Activated B cell treated with CpG ODN at 0.5 μM for 24 hours (primary cell): ENCODE results near the gene ULBP2. TPM values are rescaled to one million over a fixed set of nuclear protein-coding genes. Genes with fewer than 3 reads are reported as not detected.
A peak's percentile ranks its signal among the peaks of the same experiment; 100 is the strongest.
"Not testable (repeated sequence)": the region's sequence is repeated elsewhere in the genome, so short reads cannot be mapped to it uniquely, and the experiment has no call there.

ENCODE experiments used
- ATAC-seq: fragments of 200-7000 bp; cut with Tn5 transposase; one replicate; pipeline ENCODE4 v1.10.0; 2021; ENCODE audit warnings: low read depth, mild to moderate bottlenecking, moderate library complexity
- CTCF ChIA-PET: fragments of 350-600 bp; sonication (Branson Sonifier 250); formaldehyde crosslinking; loops from one replicate; lab custom pipeline; 2021; ENCODE audit warnings: antibody characterized with exemption; lab: Charles Lee
- POLR2A ChIA-PET: fragments of 350-600 bp; sonication (Branson Sonifier 250); formaldehyde crosslinking; loops from one replicate; lab custom pipeline; 2021; ENCODE audit warnings: antibody characterized with exemption; lab: Charles Lee
- DNase-seq: peaks from one replicate; pipeline ENCODE4 v3.0.0; 2022
- H3K27ac Mint-ChIP-seq: one replicate; pipeline ENCODE4 v1.8.0; 2020; ENCODE audit warnings: mixed read lengths
- H3K27me3 Mint-ChIP-seq: one replicate; pipeline ENCODE4 v1.8.0; 2021; ENCODE audit warnings: mixed read lengths
- H3K36me3 Mint-ChIP-seq: one replicate; pipeline ENCODE4 v1.8.0; 2021; ENCODE audit warnings: low read depth, mixed read lengths
- H3K4me1 Mint-ChIP-seq: one replicate; pipeline ENCODE4 v1.8.0; 2021; ENCODE audit warnings: mixed read lengths
- H3K4me3 Mint-ChIP-seq: one replicate; pipeline ENCODE4 v1.8.0; 2020; ENCODE audit warnings: mild to moderate bottlenecking, mixed read lengths
- H3K9me3 Mint-ChIP-seq: one replicate; pipeline ENCODE4 v1.8.0; 2020; ENCODE audit warnings: mixed read lengths
- intact Hi-C: fragments of 100-400 bp; cut with micrococcal nuclease; formaldehyde crosslinking; loops from one replicate; pipeline ENCODE4 v1.15.1; 2024
- total RNA-seq: library from RNA; stranded (reverse); gene quantifications from 2 replicates; pipeline ENCODE4 v1.2.3, GENCODE V29; 2022
- TF ChIP-seq, protein P1 (sequence below): fragments of 200-600 bp; IDR thresholded peaks from one replicate; pipeline ENCODE4 v1.8.0; 2022; ENCODE audit warnings: antibody characterized with exemption, mild to moderate bottlenecking

Gene ULBP2
- total RNA-seq, 1 donor from 2014 or later = 0.29 TPM

DNA sequence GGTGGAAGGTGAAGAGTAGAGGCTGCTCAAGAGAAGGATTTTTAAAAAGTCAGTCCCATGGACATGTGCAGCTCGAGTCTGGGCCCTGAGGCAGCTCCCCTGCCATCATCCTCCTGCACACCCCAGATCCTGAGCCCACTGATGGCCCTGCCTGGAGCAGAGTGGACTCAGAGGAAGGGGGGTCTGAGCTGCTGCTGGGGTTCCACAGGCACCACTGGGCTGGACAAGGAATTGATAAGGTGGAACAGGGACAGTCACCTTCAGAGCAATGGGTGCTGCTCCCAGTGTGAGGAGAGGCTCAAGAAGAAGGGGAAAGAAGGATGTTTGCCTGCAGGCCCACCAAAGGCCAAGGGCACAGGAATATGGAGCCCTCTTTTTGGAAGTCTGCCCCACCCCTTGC is 6.2 kb downstream of the ULBP2 start:
- POLR2A ChIA-PET = no interaction called here
- Mint-ChIP-seq H3K27ac (no peak overlapping the region), H3K36me3 (no peaks in the 10 kb centered on the region), H3K27me3 (peaks cover 55% of the 10 kb centered on the region), H3K9me3 (no peaks in the 10 kb centered on the region), H3K4me3 (no peak overlapping the region), H3K4me1 (no peaks in the 10 kb centered on the region)
- intact Hi-C loops = no loop called here
- TF ChIP-seq, protein P1, sequence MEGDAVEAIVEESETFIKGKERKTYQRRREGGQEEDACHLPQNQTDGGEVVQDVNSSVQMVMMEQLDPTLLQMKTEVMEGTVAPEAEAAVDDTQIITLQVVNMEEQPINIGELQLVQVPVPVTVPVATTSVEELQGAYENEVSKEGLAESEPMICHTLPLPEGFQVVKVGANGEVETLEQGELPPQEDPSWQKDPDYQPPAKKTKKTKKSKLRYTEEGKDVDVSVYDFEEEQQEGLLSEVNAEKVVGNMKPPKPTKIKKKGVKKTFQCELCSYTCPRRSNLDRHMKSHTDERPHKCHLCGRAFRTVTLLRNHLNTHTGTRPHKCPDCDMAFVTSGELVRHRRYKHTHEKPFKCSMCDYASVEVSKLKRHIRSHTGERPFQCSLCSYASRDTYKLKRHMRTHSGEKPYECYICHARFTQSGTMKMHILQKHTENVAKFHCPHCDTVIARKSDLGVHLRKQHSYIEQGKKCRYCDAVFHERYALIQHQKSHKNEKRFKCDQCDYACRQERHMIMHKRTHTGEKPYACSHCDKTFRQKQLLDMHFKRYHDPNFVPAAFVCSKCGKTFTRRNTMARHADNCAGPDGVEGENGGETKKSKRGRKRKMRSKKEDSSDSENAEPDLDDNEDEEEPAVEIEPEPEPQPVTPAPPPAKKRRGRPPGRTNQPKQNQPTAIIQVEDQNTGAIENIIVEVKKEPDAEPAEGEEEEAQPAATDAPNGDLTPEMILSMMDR = no peak
- DNase-seq (no peak), ATAC-seq (no peak)
- CTCF ChIA-PET = no interaction called here

DNA sequence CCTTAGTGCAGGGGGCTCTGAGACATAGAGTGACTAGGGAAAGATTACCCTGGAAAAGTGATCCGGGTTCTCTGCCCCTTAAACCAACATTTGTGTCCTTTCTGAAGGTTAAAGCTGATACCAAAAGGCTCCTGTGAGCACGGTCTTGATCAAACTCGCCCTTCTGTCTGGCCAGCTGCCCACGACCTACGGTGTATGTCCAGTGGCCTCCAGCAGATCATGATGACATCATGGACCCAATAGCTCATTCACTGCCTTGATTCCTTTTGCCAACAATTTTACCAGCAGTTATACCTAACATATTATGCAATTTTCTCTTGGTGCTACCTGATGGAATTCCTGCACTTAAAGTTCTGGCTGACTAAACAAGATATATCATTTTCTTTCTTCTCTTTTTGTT is 6.8 kb downstream of the ULBP2 start:
- TF ChIP-seq, protein P1 = no peak
- Mint-ChIP-seq H3K27ac (no peak overlapping the region), H3K4me3 (no peak overlapping the region), H3K4me1 (peaks cover 2% of the 10 kb centered on the region), H3K9me3 (no peaks in the 10 kb centered on the region), H3K36me3 (no peaks in the 10 kb centered on the region), H3K27me3 (peaks cover 58% of the 10 kb centered on the region)
- CTCF ChIA-PET = no interaction called here
- DNase-seq (no peak), ATAC-seq (no peak)
- POLR2A ChIA-PET = no interaction called here
- intact Hi-C loops = no loop called here

DNA sequence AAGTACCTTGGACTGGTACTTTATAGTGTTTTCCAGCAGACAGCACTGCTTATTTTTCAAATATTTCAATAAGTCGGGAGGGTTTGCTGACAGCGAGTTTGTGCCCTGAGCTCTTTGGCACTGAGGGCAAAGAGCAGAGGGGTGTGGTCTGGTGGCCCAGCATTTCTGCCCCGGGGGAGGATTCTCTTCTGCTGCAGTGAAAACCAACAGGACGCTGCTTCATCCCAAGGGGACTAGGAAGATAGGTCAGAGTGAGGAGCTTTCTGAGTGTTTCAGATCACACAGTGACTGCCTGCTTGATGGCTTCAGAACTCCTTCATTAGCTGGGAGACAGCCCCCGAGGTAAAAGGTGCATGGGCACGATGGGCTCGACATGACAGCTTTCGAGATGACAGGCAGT is 8.6 kb downstream of the ULBP2 start:
- no peaks in the 10 kb centered on the region for H3K36me3 Mint-ChIP-seq
- intact Hi-C loops = no loop called here
- no peak for ATAC-seq
- DNase-seq = no peak
- H3K27me3 Mint-ChIP-seq = peaks cover 63% of the 10 kb centered on the region
- H3K27ac Mint-ChIP-seq = no peak overlapping the region
- H3K4me1 Mint-ChIP-seq = peaks cover 7% of the 10 kb centered on the region
- ChIA-PET CTCF (no interaction called here), POLR2A (no interaction called here)
- TF ChIP-seq, protein P1 = no peak
- H3K4me3 Mint-ChIP-seq = no peak overlapping the region
- H3K9me3 Mint-ChIP-seq = no peaks in the 10 kb centered on the region

DNA sequence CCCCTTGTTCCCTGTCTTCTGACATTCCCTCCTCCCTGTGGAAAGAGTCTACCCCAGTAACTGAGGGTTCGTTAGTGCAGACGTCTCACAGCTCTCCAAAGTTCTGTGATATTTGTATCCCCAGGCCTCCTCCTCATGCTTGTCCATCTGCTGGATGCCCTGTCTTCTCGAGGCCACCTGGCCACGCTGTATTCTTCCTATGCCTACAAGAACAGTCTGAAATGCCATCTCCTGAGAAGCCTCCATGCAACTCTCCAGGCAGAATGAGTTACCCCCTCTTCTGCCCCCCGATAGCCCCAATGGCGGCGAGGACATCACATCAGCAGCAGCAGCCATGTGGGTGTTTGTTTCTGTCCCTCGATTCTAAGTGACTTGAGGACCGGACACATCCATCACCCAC is 9.3 kb downstream of the ULBP2 start:
- Mint-ChIP-seq H3K27me3 (peaks cover 70% of the 10 kb centered on the region), H3K27ac (no peak overlapping the region), H3K36me3 (no peaks in the 10 kb centered on the region), H3K4me3 (no peak overlapping the region), H3K9me3 (no peaks in the 10 kb centered on the region), H3K4me1 (peaks cover 8% of the 10 kb centered on the region)
- ATAC-seq (no peak), DNase-seq (no peak)
- TF ChIP-seq, protein P1 = no peak
- intact Hi-C loops = no loop called here
- POLR2A ChIA-PET = no interaction called here
- CTCF ChIA-PET = no interaction called here

DNA sequence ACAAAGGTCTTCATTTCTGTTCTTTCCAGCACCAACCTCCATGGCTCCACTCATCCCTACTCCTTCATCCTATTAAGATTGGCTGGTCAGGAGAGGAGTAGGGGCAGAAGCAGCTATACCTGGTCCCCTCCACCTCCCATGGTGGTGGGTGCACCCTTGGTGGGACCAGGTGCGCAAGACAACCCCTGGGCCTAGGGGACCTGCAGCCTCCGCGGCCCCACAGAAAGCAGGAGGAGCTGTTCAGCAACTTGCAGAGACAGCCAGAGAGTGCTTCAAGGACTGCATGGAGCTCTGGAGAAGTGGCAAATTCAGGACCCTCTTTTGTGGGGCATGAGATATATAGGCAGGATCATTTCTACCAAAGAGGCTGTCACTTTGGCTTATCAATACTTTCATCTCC is 9.8 kb downstream of the ULBP2 start:
- H3K36me3 Mint-ChIP-seq = no peaks in the 10 kb centered on the region
- intact Hi-C loops = no loop called here
- H3K4me3 Mint-ChIP-seq = no peak overlapping the region
- no peak overlapping the region for H3K27ac Mint-ChIP-seq
- H3K9me3 Mint-ChIP-seq = no peaks in the 10 kb centered on the region
- ATAC-seq (no peak), DNase-seq (no peak)
- POLR2A ChIA-PET = no interaction called here
- CTCF ChIA-PET = interaction anchor here (2.5 kb wide), 1 partner anchor 65 kb away, joined by 10 read pairs; no protein-coding TSS in a partner anchor
- TF ChIP-seq, protein P1 = no peak
- peaks cover 8% of the 10 kb centered on the region for H3K4me1 Mint-ChIP-seq
- H3K27me3 Mint-ChIP-seq = peaks cover 69% of the 10 kb centered on the region

DNA sequence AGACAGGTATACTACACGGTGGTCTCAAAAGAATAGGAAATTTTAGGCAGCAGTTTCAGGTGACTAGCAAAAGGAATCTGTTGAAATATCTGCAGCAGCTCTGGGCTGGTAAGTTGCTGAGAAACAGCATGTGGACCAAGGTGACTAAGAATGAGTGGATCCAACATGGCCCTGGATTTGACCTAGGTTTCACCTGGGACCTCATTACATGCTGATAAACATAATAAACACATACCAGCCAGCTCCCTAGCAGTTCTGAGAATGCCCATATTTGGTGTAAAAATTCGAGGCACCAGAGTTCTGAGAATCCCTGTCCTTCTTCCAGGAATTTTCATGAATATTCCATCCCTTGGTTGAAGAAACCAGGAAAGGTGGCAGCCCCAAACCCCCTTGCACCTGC is 11.6 kb downstream of the ULBP2 start:
- H3K4me1 Mint-ChIP-seq, intact Hi-C loops, POLR2A ChIA-PET, H3K36me3 Mint-ChIP-seq, H3K27ac Mint-ChIP-seq, ATAC-seq, H3K4me3 Mint-ChIP-seq, H3K9me3 Mint-ChIP-seq, DNase-seq: not testable (repeated sequence)
- CTCF ChIA-PET = interaction anchor here (2.5 kb wide), 1 partner anchor 64 kb away, joined by 10 read pairs; no protein-coding TSS in a partner anchor
- peaks cover 66% of the 10 kb centered on the region for H3K27me3 Mint-ChIP-seq

DNA sequence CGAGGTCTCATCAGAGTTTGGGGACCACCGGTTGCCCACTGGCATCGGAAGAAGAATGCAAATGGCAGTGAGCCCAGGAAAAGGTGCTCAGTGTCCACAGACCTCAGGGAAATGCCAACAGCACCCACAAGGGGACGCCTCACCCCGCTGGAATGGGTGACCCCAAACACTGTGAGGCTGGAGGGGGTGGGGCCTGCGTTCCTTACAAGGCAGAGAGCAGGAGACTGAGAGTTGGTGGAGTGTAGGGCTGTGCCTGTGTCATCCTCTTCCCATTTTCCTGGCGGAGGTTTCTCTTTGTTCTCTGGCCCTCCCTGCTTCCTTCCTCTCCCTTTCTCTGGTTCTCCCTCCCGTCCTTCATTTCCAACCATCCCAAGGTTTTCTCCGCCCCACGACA is 12.1 kb downstream of the ULBP2 start:
- DNase-seq, intact Hi-C loops, H3K4me3 Mint-ChIP-seq, H3K9me3 Mint-ChIP-seq, H3K4me1 Mint-ChIP-seq, H3K36me3 Mint-ChIP-seq, POLR2A ChIA-PET, H3K27ac Mint-ChIP-seq: not testable (repeated sequence)
- ATAC-seq = peak; percentile 82
- CTCF ChIA-PET = interaction anchor here (2.5 kb wide), 1 partner anchor 63 kb away, joined by 10 read pairs; no protein-coding TSS in a partner anchor
- H3K27me3 Mint-ChIP-seq = peaks cover 65% of the 10 kb centered on the region

DNA sequence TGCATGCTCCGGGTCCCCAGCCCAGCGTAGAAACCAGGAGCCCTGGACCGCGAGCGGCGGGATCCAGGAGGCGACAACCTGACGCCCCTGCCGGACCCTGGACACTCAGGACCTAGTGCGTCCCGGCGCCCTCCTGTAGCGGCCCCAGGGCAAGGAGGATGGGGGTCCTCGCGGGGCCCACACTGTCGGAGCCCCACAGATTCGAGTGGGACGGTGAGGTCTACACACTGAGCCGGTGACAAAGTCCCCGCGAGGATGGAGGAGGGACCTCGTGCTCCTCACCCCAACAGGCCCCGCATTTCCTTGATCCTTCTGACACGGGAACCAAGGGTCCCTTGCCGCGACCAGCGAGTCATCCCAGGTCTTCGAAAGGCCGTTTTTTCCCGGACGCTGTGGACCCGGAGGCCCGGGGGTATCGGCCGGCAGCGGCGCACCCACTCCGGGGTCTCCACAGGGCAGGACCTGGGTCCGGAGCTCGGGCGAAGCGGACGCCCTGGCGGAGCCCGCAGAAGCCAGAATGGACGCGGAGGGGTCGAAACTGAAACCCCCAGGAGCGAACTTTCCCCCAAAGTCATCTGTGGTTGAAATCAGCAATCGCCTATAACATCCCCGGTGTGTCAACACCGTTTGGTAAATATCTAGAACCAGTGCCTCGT is 12.6 kb downstream of the ULBP2 start:
- H3K4me3 Mint-ChIP-seq, H3K9me3 Mint-ChIP-seq, H3K4me1 Mint-ChIP-seq, H3K27ac Mint-ChIP-seq, intact Hi-C loops, H3K36me3 Mint-ChIP-seq, ATAC-seq, CTCF ChIA-PET, DNase-seq, POLR2A ChIA-PET: not testable (repeated sequence)
- peaks cover 66% of the 10 kb centered on the region for H3K27me3 Mint-ChIP-seq
